ENCODE measurements around the gene IL2RA.

DNA sequence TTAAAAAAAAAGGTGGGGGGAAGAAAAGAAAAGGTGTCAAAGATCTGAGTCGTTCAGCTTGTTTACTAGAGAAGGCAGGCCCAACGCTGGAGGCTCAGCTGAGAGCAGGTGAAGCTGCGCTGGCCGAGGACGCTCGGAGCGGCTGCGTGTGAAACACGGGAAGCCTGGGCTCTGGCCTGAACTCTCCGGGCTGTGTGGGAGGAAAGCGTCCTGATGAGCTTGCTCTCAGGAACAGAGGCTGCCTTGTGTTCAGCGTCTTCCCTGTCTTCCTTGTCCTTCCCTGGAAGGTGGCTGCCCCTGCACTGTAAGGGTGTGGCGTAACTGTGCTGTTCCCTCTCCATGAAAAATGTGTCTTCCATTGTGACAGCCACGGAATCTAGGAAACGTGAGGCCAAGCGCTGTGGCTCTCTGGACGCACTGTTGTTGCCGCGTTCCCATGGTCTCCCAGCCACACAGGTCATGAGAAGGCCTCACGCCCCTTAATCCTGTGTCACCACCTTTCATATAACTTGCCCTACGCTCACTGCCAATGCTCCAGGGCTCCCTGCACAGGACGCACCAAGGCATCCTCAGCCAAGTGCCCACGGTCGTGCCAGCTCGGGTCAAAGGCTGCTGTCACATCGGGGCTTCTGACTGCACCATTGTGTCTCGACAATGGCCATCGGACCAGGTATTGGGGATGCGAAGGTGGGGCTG lies 100.6 kb downstream of the IL2RA start:
- TF ChIP-seq SMC3 (conservative IDR thresholded peaks at IDR 0.05; ENCODE audit: insufficient read depth, low read depth, low read length), result no peak
- TF ChIP-seq, protein P1, sequence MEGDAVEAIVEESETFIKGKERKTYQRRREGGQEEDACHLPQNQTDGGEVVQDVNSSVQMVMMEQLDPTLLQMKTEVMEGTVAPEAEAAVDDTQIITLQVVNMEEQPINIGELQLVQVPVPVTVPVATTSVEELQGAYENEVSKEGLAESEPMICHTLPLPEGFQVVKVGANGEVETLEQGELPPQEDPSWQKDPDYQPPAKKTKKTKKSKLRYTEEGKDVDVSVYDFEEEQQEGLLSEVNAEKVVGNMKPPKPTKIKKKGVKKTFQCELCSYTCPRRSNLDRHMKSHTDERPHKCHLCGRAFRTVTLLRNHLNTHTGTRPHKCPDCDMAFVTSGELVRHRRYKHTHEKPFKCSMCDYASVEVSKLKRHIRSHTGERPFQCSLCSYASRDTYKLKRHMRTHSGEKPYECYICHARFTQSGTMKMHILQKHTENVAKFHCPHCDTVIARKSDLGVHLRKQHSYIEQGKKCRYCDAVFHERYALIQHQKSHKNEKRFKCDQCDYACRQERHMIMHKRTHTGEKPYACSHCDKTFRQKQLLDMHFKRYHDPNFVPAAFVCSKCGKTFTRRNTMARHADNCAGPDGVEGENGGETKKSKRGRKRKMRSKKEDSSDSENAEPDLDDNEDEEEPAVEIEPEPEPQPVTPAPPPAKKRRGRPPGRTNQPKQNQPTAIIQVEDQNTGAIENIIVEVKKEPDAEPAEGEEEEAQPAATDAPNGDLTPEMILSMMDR (IDR thresholded peaks at IDR 0.05 in 2 of 3, conservative IDR thresholded peaks at IDR 0.05 in 1 of 3; ENCODE audit: insufficient read depth in 2 of 3, low read depth in 1 of 3, low read length in 3 of 3), result no peak
- TF ChIP-seq NCOA1 (IDR thresholded peaks at IDR 0.05; ENCODE audit: low read depth), result no peak
- TF ChIP-seq EZH2 (IDR thresholded peaks at IDR 0.05; ENCODE audit: borderline replicate concordance, low read depth, low read length), result no peak
- no peak for TF ChIP-seq ESRRA (IDR thresholded peaks at IDR 0.05; ENCODE audit: borderline replicate concordance, low read depth)
- TF ChIP-seq POLR2AphosphoS5 (IDR thresholded peaks at IDR 0.05; ENCODE audit: control insufficient read depth, insufficient read depth, low read depth, low read length), result no peak
- TF ChIP-seq ZSCAN29 (IDR thresholded peaks at IDR 0.05), result no peak
